HEK293 (cell line): ENCODE data around the gene GBP1.

Experiments
- REPIN1 ChIP-seq: fragments of 450-650 bp; formaldehyde crosslinking; IDR thresholded peaks from 2 replicates; pipeline ENCODE4 v1.5.1; 2017; ENCODE audit warnings: missing biosample characterization, missing genetic modification characterization, low read depth
- ZBTB17 ChIP-seq: fragments of 450-650 bp; formaldehyde crosslinking; IDR thresholded peaks from 2 replicates; pipeline ENCODE4 v1.5.1; 2016; ENCODE audit warnings: missing biosample characterization, missing genetic modification characterization
- ZNF433 ChIP-seq: fragments of 450-650 bp; formaldehyde crosslinking; IDR thresholded peaks from 2 replicates; pipeline ENCODE4 v1.5.1; 2016; ENCODE audit warnings: missing biosample characterization, missing genetic modification characterization, low read depth

DNA sequence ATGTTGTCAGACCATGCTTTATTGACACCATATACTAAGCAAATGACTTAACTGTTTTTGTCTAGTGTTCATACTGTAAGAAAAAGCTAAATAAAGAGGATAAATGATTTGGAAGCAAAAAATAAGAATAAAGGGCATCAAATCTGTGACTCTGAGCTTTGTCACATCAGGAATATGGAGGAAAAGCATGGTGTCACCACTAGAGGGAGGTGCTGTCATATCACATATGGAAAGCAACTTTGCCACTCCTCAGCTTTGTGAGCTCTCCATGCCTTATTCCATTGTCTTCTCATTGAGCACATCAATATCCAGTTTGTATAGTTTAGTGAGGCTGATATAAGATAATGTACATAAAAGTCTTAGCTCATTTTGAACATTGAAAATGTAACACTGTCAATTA, 20.8 kb upstream of the GBP1 start:
- TF ChIP-seq ZNF433 (no peak), ZBTB17 (tag by site-specific recombination) (no peak), REPIN1 (tag by site-specific recombination) (no peak)
